Fibroblast of lung (primary cell): Measurements from ENCODE around the gene FAM117B. TPM values are rescaled to one million over a fixed set of nuclear protein-coding genes. Genes with fewer than 3 reads are reported as not detected.

Experiments used
- DNase-seq, 2 donors: peaks; one replicate each; pipeline versions ENCODE4 v3.0.0 to v3.0.0-alpha.2; 2010; ENCODE audit warnings: low read depth in 2 of 2
- H2AFZ ChIP-seq: 2 replicates; pipeline ENCODE4 v1.5.1; 2012; ENCODE audit warnings: low read length, control low read depth, inconsistent platforms
- H3K27ac ChIP-seq: 2 replicates; pipeline ENCODE4 v1.5.1; 2011; ENCODE audit warnings: low read length, control low read depth; ENCODE audit not compliant: insufficient read depth
- H3K27me3 ChIP-seq: 2 replicates; pipeline ENCODE4 v1.5.1; 2011; ENCODE audit warnings: mild to moderate bottlenecking, low read length; ENCODE audit not compliant: control insufficient read depth, insufficient read depth
- H3K36me3 ChIP-seq: 2 replicates; pipeline ENCODE4 v1.5.1; 2011; ENCODE audit warnings: low read length; ENCODE audit not compliant: control insufficient read depth, insufficient read depth
- H3K4me1 ChIP-seq: 2 replicates; pipeline ENCODE4 v1.5.1; 2011; ENCODE audit warnings: low read length; ENCODE audit not compliant: control insufficient read depth, insufficient read depth; ENCODE audit errors: extremely low read depth
- H3K4me2 ChIP-seq: 2 replicates; pipeline ENCODE4 v1.5.1; 2011; ENCODE audit warnings: low read length, control low read depth; ENCODE audit not compliant: insufficient read depth; ENCODE audit errors: extremely low read depth
- H3K4me3 ChIP-seq, 4 experiments: fragments of 200-600 bp in 1 of 4; sonication (generic) in 1 of 4; replicated peaks in 1 of 4; 2 replicates each; pipeline ENCODE4 v1.5.1; 2011 to 2016; ENCODE audit warnings: low read length in 4 of 4, low read depth in 3 of 4, mild to moderate bottlenecking in 3 of 4, control low read depth in 2 of 4, inconsistent platforms in 1 of 4, mixed read lengths in 1 of 4; ENCODE audit not compliant: insufficient read depth in 1 of 4; ENCODE audit errors: control extremely low read depth in 1 of 4
- H3K79me2 ChIP-seq: 2 replicates; pipeline ENCODE4 v1.5.1; 2012; ENCODE audit warnings: mild to moderate bottlenecking, low read length, inconsistent platforms; ENCODE audit not compliant: control insufficient read depth, insufficient read depth
- H3K9ac ChIP-seq: 2 replicates; pipeline ENCODE4 v1.5.1; 2011; ENCODE audit warnings: mild to moderate bottlenecking, low read length, control low read depth; ENCODE audit not compliant: insufficient read depth
- H3K9me3 ChIP-seq: 2 replicates; pipeline ENCODE4 v1.5.1; 2012; ENCODE audit warnings: low read depth, low read length; ENCODE audit not compliant: control insufficient read depth, insufficient read depth
- H4K20me1 ChIP-seq: 2 replicates; pipeline ENCODE4 v1.5.1; 2011; ENCODE audit warnings: low read length; ENCODE audit not compliant: control insufficient read depth, insufficient read depth; ENCODE audit errors: extremely low read depth
- CTCF ChIP-seq, 2 donors: IDR thresholded peaks in 1 of 2; conservative IDR thresholded peaks in 1 of 2; 1 replicate in 1 of 2; 2 replicates in 1 of 2; pipeline ENCODE4 v1.5.1; 2011 to 2012; ENCODE audit warnings: low read length in 2 of 2, control low read depth in 1 of 2, inconsistent platforms in 1 of 2, low read depth in 1 of 2, mild to moderate bottlenecking in 1 of 2
- EZH2 ChIP-seq: IDR thresholded peaks from 2 replicates; pipeline ENCODE4 v1.5.1; 2012; ENCODE audit warnings: low read length, control low read depth, mild to moderate bottlenecking; ENCODE audit errors: missing control alignments
- polyA plus RNA-seq, 2 donors: library from polyadenylated mRNA; depleted of rRNA in 1 of 2; stranded (reverse) in 1 of 2; unstranded in 1 of 2; fragments of >200 nt; gene quantifications; 2 replicates each; pipeline ENCODE4 v1.2.1, GENCODE V29; 2011 to 2012; ENCODE audit warnings: missing spikeins in 1 of 2
- total RNA-seq: library from RNA; depleted of rRNA; stranded (reverse); fragments of >200 nt; gene quantifications from 2 replicates; pipeline ENCODE4 v1.2.1, GENCODE V29; 2014

The FAM117B gene
- total and polyA plus RNA-seq, 2 donors (not counting 1 experiment from before 2014, with no cell fraction given) = 0.73 to 1.8 TPM

- Histone ChIP-seq H4K20me1 (no peaks in the 10 kb centered on the region), H3K36me3 (no peaks in the 10 kb centered on the region), H3K9me3 (no peaks in the 10 kb centered on the region), H3K27me3 (no peaks in the 10 kb centered on the region), H3K79me2 (no peaks in the 10 kb centered on the region), H3K4me3 (no peak overlapping the region), H2AFZ (no peak overlapping the region), H3K4me1 (no peaks in the 10 kb centered on the region), H3K27ac (no peak overlapping the region), H3K9ac (no peak overlapping the region), H3K4me2 (no peak overlapping the region)
- TF ChIP-seq EZH2 = no peak
- TF ChIP-seq CTCF (conservative IDR thresholded peaks at IDR 0.05 in 1 of 2, IDR thresholded peaks at IDR 0.05 in 1 of 2; ENCODE audit: low read depth in 1 of 2, low read length in 2 of 2) = no peak
- peak in 1 of 2 donors; percentile 13 for DNase-seq
Measured at GRCh38 chr2:202604699-202605098, 30.1 kb upstream of the FAM117B start.

- TF ChIP-seq CTCF (conservative IDR thresholded peaks at IDR 0.05 in 1 of 2, IDR thresholded peaks at IDR 0.05 in 1 of 2; ENCODE audit: low read depth in 1 of 2, low read length in 2 of 2) = no peak
- no peak for TF ChIP-seq EZH2
Measured at GRCh38 chr2:202605174-202605573, 29.6 kb upstream of the FAM117B start.

GRCh38 chr2:202608142-202608852 lies 26.5 kb upstream of the FAM117B start:
- H3K36me3 ChIP-seq = no peaks in the 10 kb centered on the region
- H2AFZ ChIP-seq = no peak overlapping the region
- TF ChIP-seq EZH2 = no peak
- no peak for TF ChIP-seq CTCF (conservative IDR thresholded peaks at IDR 0.05 in 1 of 2, IDR thresholded peaks at IDR 0.05 in 1 of 2; ENCODE audit: low read depth in 1 of 2, low read length in 2 of 2)
- no peaks in the 10 kb centered on the region for H3K4me1 ChIP-seq
- no peaks in the 10 kb centered on the region for H4K20me1 ChIP-seq
- no peak overlapping the region for H3K27ac ChIP-seq
- H3K4me2 ChIP-seq = no peak overlapping the region
- H3K27me3 ChIP-seq = no peaks in the 10 kb centered on the region
- DNase-seq = no peak
- H3K4me3 ChIP-seq = no peak overlapping the region
- H3K79me2 ChIP-seq = no peaks in the 10 kb centered on the region
- no peak overlapping the region for H3K9ac ChIP-seq
- H3K9me3 ChIP-seq = no peaks in the 10 kb centered on the region

More at GRCh38 chr2:202605174-202605573, 29.6 kb upstream of the FAM117B start:
- Histone ChIP-seq H3K9ac (no peak overlapping the region), H3K4me2 (no peak overlapping the region), H3K4me3 (no peak overlapping the region), H3K36me3 (no peaks in the 10 kb centered on the region), H4K20me1 (no peaks in the 10 kb centered on the region), H3K4me1 (no peaks in the 10 kb centered on the region), H3K27ac (no peak overlapping the region), H3K9me3 (no peaks in the 10 kb centered on the region), H2AFZ (no peak overlapping the region), H3K27me3 (no peaks in the 10 kb centered on the region), H3K79me2 (no peaks in the 10 kb centered on the region)
- DNase-seq = peak in 1 of 2 donors; percentile 15
